OCI-LY7 (cell line): ENCODE data around the gene SERPINB2. TPM values are rescaled to one million over a fixed set of nuclear protein-coding genes. Genes with fewer than 3 reads are reported as not detected.

Experiments used
- BruUV-seq: library from RNA; stranded (reverse); fragments of 400-500 nt; replicated peaks from 2 replicates; lab custom pipeline; 2021; lab: Mats Ljungman, UMichigan
- CTCF ChIA-PET: fragments of 300-600 bp; sonication (Branson Sonifier 250); formaldehyde crosslinking; loops from one replicate; lab custom pipeline; 2022; ENCODE audit warnings: antibody characterized with exemption; ENCODE audit not compliant: unreplicated experiment; lab: Charles Lee
- POLR2A ChIA-PET: fragments of 300-600 bp; sonication (Branson Sonifier 250); formaldehyde crosslinking; loops from one replicate; lab custom pipeline; 2022; ENCODE audit warnings: antibody characterized with exemption; lab: Charles Lee
- DNase-seq: peaks from one replicate; pipeline ENCODE4 v3.0.0-alpha.2; 2015; ENCODE audit warnings: low spot score
- H2AFZ ChIP-seq: fragments of 200-600 bp; sonication (generic), shearing (Covaris generic); 2 replicates; pipeline ENCODE4 v1.6.1; 2014; ENCODE audit warnings: mild to moderate bottlenecking, antibody characterized with exemption, low read length, moderate library complexity
- H3K27ac ChIP-seq: fragments of 200-600 bp; sonication (generic); 2 replicates; pipeline ENCODE4 v1.5.1; 2014; ENCODE audit warnings: mixed run types, low read depth, mild to moderate bottlenecking, moderate library complexity, low read length, inconsistent platforms; ENCODE audit not compliant: poor library complexity, severe bottlenecking
- H3K36me3 ChIP-seq: fragments of 200-600 bp; sonication (generic); 2 replicates; pipeline ENCODE4 v1.6.1; 2014; ENCODE audit warnings: mild to moderate bottlenecking, antibody characterized with exemption, low read length, moderate library complexity, mixed read lengths; ENCODE audit not compliant: insufficient read depth
- H3K4me1 ChIP-seq: fragments of 200-600 bp; sonication (generic); 2 replicates; pipeline ENCODE4 v1.5.1; 2014; ENCODE audit warnings: mild to moderate bottlenecking, low read length; ENCODE audit not compliant: insufficient read depth, poor library complexity, severe bottlenecking
- H3K4me2 ChIP-seq: fragments of 200-600 bp; sonication (generic); 2 replicates; pipeline ENCODE4 v1.6.1; 2014; ENCODE audit warnings: mild to moderate bottlenecking, low read length
- H3K4me3 ChIP-seq: fragments of 200-600 bp; sonication (generic); 2 replicates; pipeline ENCODE4 v1.5.1; 2014; ENCODE audit warnings: mild to moderate bottlenecking, low read depth, low read length; ENCODE audit not compliant: poor library complexity, severe bottlenecking
- H3K79me2 ChIP-seq: fragments of 200-600 bp; sonication (generic); 2 replicates; pipeline ENCODE4 v1.6.1; 2016; ENCODE audit warnings: low read depth, mild to moderate bottlenecking, low read length, moderate library complexity, mixed read lengths; ENCODE audit not compliant: insufficient read depth
- H3K9me2 ChIP-seq: fragments of 200-600 bp; sonication (generic); 2 replicates; pipeline ENCODE4 v1.6.1; 2016; ENCODE audit warnings: mild to moderate bottlenecking, low read length, mixed read lengths; ENCODE audit not compliant: insufficient read depth
- H3K9me3 ChIP-seq: fragments of 200-600 bp; sonication (generic); 2 replicates; pipeline ENCODE4 v1.6.1; 2014; ENCODE audit warnings: mild to moderate bottlenecking, mixed run types, low read length, mixed read lengths
- H4K20me1 ChIP-seq: fragments of 200-600 bp; sonication (generic); 2 replicates; pipeline ENCODE4 v1.6.1; 2014; ENCODE audit warnings: mild to moderate bottlenecking, antibody characterized with exemption, low read length, moderate library complexity, mixed read lengths; ENCODE audit not compliant: insufficient read depth
- EZH2phosphoT487 ChIP-seq: fragments of 200-600 bp; sonication (generic); IDR thresholded peaks from 2 replicates; pipeline ENCODE4 v1.6.1; 2018; ENCODE audit warnings: low read depth, borderline replicate concordance, mild to moderate bottlenecking, mixed run types, antibody characterized with exemption, low read length, moderate library complexity, mixed read lengths
- intact Hi-C: fragments of 100-400 bp; cut with micrococcal nuclease; formaldehyde crosslinking; loops from one replicate; pipeline ENCODE4 v1.10.0; 2022; ENCODE audit not compliant: unreplicated experiment
- total RNA-seq, 2 experiments: library from RNA; depleted of rRNA in 1 of 2; stranded (reverse); fragments of >200 nt in 1 of 2; shearing (Covaris generic) in 1 of 2; gene quantifications; 2 replicates each; pipeline ENCODE4 v1.2.3, GENCODE V29; 2014 to 2022
- TF ChIP-seq, protein P1 (sequence below): fragments of 200-600 bp; sonication (generic); conservative IDR thresholded peaks from 2 replicates; pipeline ENCODE4 v1.5.1; 2014; ENCODE audit warnings: mild to moderate bottlenecking, antibody characterized with exemption, low read length, moderate library complexity, mixed read lengths

Gene SERPINB2
- total RNA-seq, 2 experiments from 2014 or later, result not detected

DNA sequence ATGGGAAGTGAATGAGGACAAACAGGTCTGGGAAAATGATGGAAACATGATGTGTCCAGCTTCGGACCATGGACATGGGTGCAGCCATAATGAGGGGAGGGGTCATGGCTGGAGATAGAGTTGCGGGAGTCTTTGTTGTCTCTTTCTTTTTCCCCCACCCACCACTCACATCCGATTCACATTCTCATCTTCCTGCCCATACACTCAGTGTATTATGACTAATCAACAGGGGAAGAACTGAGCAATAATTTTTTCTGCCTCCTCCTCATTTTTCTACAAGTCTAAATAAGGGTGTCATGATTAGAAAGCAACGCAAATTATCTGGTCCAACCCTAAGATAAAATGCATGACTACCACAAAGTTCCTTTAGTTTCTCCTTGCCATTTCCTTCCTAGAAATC is 5.7 kb upstream of the SERPINB2 start:
- H3K27ac ChIP-seq, result no peak overlapping the region
- no peaks in the 10 kb centered on the region for H3K79me2 ChIP-seq
- no peak overlapping the region for H3K4me3 ChIP-seq
- no peaks in the 10 kb centered on the region for H3K9me2 ChIP-seq
- no peak for DNase-seq
- TF ChIP-seq, protein P1, sequence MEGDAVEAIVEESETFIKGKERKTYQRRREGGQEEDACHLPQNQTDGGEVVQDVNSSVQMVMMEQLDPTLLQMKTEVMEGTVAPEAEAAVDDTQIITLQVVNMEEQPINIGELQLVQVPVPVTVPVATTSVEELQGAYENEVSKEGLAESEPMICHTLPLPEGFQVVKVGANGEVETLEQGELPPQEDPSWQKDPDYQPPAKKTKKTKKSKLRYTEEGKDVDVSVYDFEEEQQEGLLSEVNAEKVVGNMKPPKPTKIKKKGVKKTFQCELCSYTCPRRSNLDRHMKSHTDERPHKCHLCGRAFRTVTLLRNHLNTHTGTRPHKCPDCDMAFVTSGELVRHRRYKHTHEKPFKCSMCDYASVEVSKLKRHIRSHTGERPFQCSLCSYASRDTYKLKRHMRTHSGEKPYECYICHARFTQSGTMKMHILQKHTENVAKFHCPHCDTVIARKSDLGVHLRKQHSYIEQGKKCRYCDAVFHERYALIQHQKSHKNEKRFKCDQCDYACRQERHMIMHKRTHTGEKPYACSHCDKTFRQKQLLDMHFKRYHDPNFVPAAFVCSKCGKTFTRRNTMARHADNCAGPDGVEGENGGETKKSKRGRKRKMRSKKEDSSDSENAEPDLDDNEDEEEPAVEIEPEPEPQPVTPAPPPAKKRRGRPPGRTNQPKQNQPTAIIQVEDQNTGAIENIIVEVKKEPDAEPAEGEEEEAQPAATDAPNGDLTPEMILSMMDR, result no peak
- no peak for TF ChIP-seq EZH2phosphoT487
- H3K9me3 ChIP-seq, result no peaks in the 10 kb centered on the region
- H4K20me1 ChIP-seq, result no peaks in the 10 kb centered on the region
- ChIA-PET CTCF (no interaction called here), POLR2A (interaction anchor here (0.6 kb wide), 1 partner anchor 36 kb away, joined by 4 read pairs; no protein-coding TSS in a partner anchor)
- no peak overlapping the region for H2AFZ ChIP-seq
- no TSS peak for BruUV-seq
- no peaks in the 10 kb centered on the region for H3K36me3 ChIP-seq
- no peaks in the 10 kb centered on the region for H3K4me1 ChIP-seq
- H3K4me2 ChIP-seq, result no peak overlapping the region
- intact Hi-C loops, result no loop called here

DNA sequence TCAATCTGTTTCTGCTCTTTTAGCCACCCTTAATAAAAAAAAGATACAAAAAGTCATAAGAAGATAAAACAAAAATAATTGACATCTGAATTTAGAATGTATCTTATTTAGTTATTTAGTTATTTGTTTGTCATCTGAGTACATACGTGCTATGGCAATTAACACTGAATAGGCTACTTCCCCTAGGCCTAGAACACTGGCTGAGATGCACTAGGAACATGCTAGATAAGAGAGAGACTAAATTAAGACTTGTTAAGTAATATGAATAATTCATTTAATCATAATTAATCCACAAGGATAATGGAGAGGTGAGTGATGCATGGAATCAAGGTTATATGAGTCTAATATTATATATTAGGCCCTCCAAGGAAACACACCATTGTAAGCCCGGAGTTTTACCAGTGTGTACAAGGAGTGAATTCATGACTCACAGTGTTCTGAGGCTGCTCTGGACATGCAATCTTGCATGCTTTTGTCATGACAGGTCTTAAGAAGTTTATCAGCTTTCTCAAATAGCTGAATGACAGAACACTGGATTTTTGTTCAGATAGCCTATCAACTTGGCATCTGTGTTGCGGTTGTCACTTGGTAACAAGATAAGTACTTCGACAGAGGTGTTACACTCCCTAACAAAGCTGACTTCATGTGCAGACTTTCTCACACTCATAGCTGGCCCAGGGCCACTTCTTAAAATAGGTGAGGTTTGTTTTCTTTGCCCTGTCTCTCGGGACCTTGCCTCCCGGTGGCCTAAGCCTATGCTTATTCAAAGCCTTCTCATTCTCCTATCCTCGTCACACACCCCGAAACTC is 5.0 kb upstream of the SERPINB2 start:
- Histone ChIP-seq H3K4me1 (no peaks in the 10 kb centered on the region), H2AFZ (no peak overlapping the region), H3K9me3 (no peaks in the 10 kb centered on the region), H3K27ac (no peak overlapping the region), H4K20me1 (no peaks in the 10 kb centered on the region), H3K79me2 (no peaks in the 10 kb centered on the region), H3K9me2 (no peaks in the 10 kb centered on the region), H3K36me3 (no peaks in the 10 kb centered on the region), H3K4me2 (no peak overlapping the region), H3K4me3 (no peak overlapping the region)
- DNase-seq, result no peak
- BruUV-seq, result no TSS peak
- intact Hi-C loops, result no loop called here
- CTCF ChIA-PET, result no interaction called here
- no peak for TF ChIP-seq EZH2phosphoT487
- TF ChIP-seq, protein P1, result no peak
- POLR2A ChIA-PET, result no interaction called here

DNA sequence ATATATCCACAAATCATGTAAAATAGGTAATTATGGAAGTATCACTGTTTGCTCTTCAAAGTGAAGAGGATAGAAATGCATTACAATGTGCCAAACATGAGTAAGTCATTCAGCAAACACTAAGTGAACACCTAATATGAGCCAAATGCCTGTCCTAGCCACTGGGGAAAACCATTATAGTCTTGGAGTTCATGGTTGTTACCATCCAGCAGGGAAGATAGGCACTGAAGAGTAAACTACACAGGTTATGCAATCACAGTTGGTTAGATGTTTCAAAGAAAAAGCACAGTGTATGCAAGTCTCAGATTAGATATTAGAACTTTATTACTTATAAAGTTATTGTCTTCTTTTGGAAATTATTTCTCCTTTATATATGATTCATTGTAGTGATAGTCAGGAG is 3.9 kb upstream of the SERPINB2 start:
- Histone ChIP-seq H3K27ac (no peak overlapping the region), H3K4me3 (no peak overlapping the region), H3K36me3 (no peaks in the 10 kb centered on the region), H3K9me3 (no peaks in the 10 kb centered on the region), H3K79me2 (no peaks in the 10 kb centered on the region), H4K20me1 (no peaks in the 10 kb centered on the region), H3K9me2 (no peaks in the 10 kb centered on the region), H3K4me1 (no peaks in the 10 kb centered on the region), H3K4me2 (no peak overlapping the region), H2AFZ (no peak overlapping the region)
- CTCF ChIA-PET, result no interaction called here
- intact Hi-C loops, result no loop called here
- TF ChIP-seq, protein P1, result no peak
- TF ChIP-seq EZH2phosphoT487, result no peak
- BruUV-seq, result no TSS peak
- POLR2A ChIA-PET, result interaction anchor here (1.4 kb wide), 1 partner anchor 11 kb away, joined by 4 read pairs; no protein-coding TSS in a partner anchor
- no peak for DNase-seq
